Activated CD8-positive, alpha-beta memory T cell treated with anti-CD3 and anti-CD28 coated beads, Interleukin-2, amount 50 U/mL, for 4 hours (primary cell): ENCODE results near the gene SKIC2.
"Not testable (repeated sequence)": the region's sequence is repeated elsewhere in the genome, so short reads cannot be mapped to it uniquely, and the experiment has no call there.

Experiments used
- DNase-seq: peaks from one replicate; pipeline ENCODE4 v3.0.0-alpha.2; 2020

The SKIC2 gene

GRCh38 chr6:32005538-32005880, 46.5 kb downstream of the SKIC2 start:
- peak; percentile 4 for DNase-seq

- DNase-seq, result peak; percentile 4
Observed at GRCh38 chr6:32005991-32006529, 47.1 kb downstream of the SKIC2 start.

GRCh38 chr6:32007086-32007485, 48.1 kb downstream of the SKIC2 start:
- peak; percentile 2 for DNase-seq

- not testable (repeated sequence) for DNase-seq
Observed at GRCh38 chr6:32008037-32008436, 49.1 kb downstream of the SKIC2 start.

GRCh38 chr6:32008616-32009015, 49.6 kb downstream of the SKIC2 start:
- peak; percentile 4 for DNase-seq

GRCh38 chr6:32009537-32009936, 50.6 kb downstream of the SKIC2 start:
- DNase-seq, result not testable (repeated sequence)

GRCh38 chr6:32010856-32011530, 52.0 kb downstream of the SKIC2 start:
- peak; percentile 5 for DNase-seq

GRCh38 chr6:32012941-32013617, 54.1 kb downstream of the SKIC2 start:
- DNase-seq, result not testable (repeated sequence)

GRCh38 chr6:32013738-32014137, 54.8 kb downstream of the SKIC2 start:
- DNase-seq, result not testable (repeated sequence)

- not testable (repeated sequence) for DNase-seq
Observed at GRCh38 chr6:32014547-32014946, 55.6 kb downstream of the SKIC2 start, which contains the start of gene C4B. C4B (plus strand) TSS chr6:32014795; CDS start chr6:32014846, 51 bp downstream.
